B cell (primary cell): ENCODE measurements around the gene PTCD2. TPM values are rescaled to one million over a fixed set of nuclear protein-coding genes. Genes with fewer than 3 reads are reported as not detected.
A peak's percentile ranks its signal among the peaks of the same experiment; 100 is the strongest.

Experiments used
- ATAC-seq: fragments of 200-7000 bp; cut with Tn5 transposase; one replicate; pipeline ENCODE4 v1.10.0; 2021; ENCODE audit warnings: low read depth, mild to moderate bottlenecking, moderate number of reproducible peaks, moderate library complexity
- CTCF ChIA-PET: fragments of 350-600 bp; sonication (Branson Sonifier 250); formaldehyde crosslinking; loops from one replicate; lab custom pipeline; 2021; ENCODE audit warnings: antibody characterized with exemption, inconsistent platforms; lab: Charles Lee
- POLR2A ChIA-PET: fragments of 350-600 bp; sonication (Branson Sonifier 250); formaldehyde crosslinking; loops from one replicate; lab custom pipeline; 2021; ENCODE audit warnings: antibody characterized with exemption; lab: Charles Lee
- DNase-seq: peaks from one replicate; pipeline ENCODE4 v3.0.0; 2013
- H2AFZ ChIP-seq: 2 replicates; pipeline ENCODE4 v1.6.1; 2012; ENCODE audit warnings: mild to moderate bottlenecking, low read depth, low read length; ENCODE audit not compliant: insufficient read depth, poor library complexity, severe bottlenecking
- H3K27ac ChIP-seq, 2 donors: 1 replicate in 1 of 2; 2 replicates in 1 of 2; pipeline ENCODE4 v1.5.1; 2012 to 2013; ENCODE audit warnings: low read length in 2 of 2, mild to moderate bottlenecking in 2 of 2, moderate library complexity in 1 of 2
- H3K27me3 ChIP-seq, 4 experiments: fragments of 200-600 bp in 1 of 4; sonication (generic) in 1 of 4; replicated peaks in 1 of 4; 1 replicate in 2 of 4; 2 replicates in 2 of 4; pipeline versions ENCODE4 v1.6.1 to v1.7.0; 2013 to 2016; ENCODE audit warnings: low read length in 3 of 4, mild to moderate bottlenecking in 2 of 4, mixed read lengths in 1 of 4, moderate library complexity in 1 of 4; ENCODE audit not compliant: insufficient read depth in 4 of 4, control insufficient read depth in 3 of 4; ENCODE audit errors: control extremely low read depth in 1 of 4
- H3K36me3 ChIP-seq, 2 experiments: replicated peaks in 1 of 2; 1 replicate in 1 of 2; 2 replicates in 1 of 2; pipeline versions ENCODE4 v1.6.1 to v1.7.1; 2013; ENCODE audit warnings: low read length in 1 of 2; ENCODE audit not compliant: insufficient read depth in 2 of 2, control insufficient read depth in 1 of 2; ENCODE audit errors: control extremely low read depth in 1 of 2, extremely low read depth in 1 of 2
- H3K4me1 ChIP-seq, 2 donors: fragments of 200-600 bp in 1 of 2; sonication (generic) in 1 of 2; 1 replicate in 1 of 2; 2 replicates in 1 of 2; pipeline versions ENCODE4 v1.5.1 to v1.6.1; 2013 to 2017; ENCODE audit warnings: low read length in 2 of 2; ENCODE audit not compliant: control insufficient read depth in 2 of 2, insufficient read depth in 2 of 2
- H3K4me2 ChIP-seq: replicated peaks from 2 replicates; pipeline ENCODE3; 2012; ENCODE audit warnings: mild to moderate bottlenecking, low read depth, low read length; ENCODE audit not compliant: poor library complexity, severe bottlenecking
- H3K4me3 ChIP-seq, 5 experiments: fragments of 200-600 bp in 1 of 5; sonication (generic) in 1 of 5; 1 replicate in 3 of 5; 2 replicates in 2 of 5; pipeline versions ENCODE4 v1.5.1 to v1.7.0; 2011 to 2016; ENCODE audit warnings: low read length in 4 of 5, mild to moderate bottlenecking in 4 of 5, low read depth in 2 of 5, control low read depth in 1 of 5, moderate library complexity in 1 of 5; ENCODE audit not compliant: insufficient read depth in 1 of 5; ENCODE audit errors: control extremely low read depth in 1 of 5, extremely low read depth in 1 of 5
- H3K79me2 ChIP-seq: fragments of 200-600 bp; sonication (generic); one replicate; pipeline ENCODE4 v1.6.0; 2016; ENCODE audit warnings: low read length; ENCODE audit not compliant: control insufficient read depth, insufficient read depth
- H3K9ac ChIP-seq: fragments of 200-600 bp; sonication (generic); 2 replicates; pipeline ENCODE4 v1.6.1; 2017; ENCODE audit warnings: mild to moderate bottlenecking, low read length, moderate library complexity
- H3K9me3 ChIP-seq, 3 donors: one replicate each; pipeline versions ENCODE4 v1.6.1 to v1.7.1; 2013; ENCODE audit warnings: low read length in 2 of 3; ENCODE audit not compliant: control insufficient read depth in 2 of 3, insufficient read depth in 1 of 3; ENCODE audit errors: control extremely low read depth in 1 of 3
- H4K20me1 ChIP-seq: 2 replicates; pipeline ENCODE4 v1.6.0; 2012; ENCODE audit warnings: mild to moderate bottlenecking, low read length; ENCODE audit not compliant: insufficient read depth, control insufficient read depth, poor library complexity, severe bottlenecking
- H3K27ac Mint-ChIP-seq: one replicate; pipeline ENCODE4 v1.8.0; 2021; ENCODE audit warnings: mixed read lengths
- H3K27me3 Mint-ChIP-seq: one replicate; pipeline ENCODE4 v1.8.0; 2021; ENCODE audit warnings: mixed read lengths
- H3K4me1 Mint-ChIP-seq: one replicate; pipeline ENCODE4 v1.8.0; 2021; ENCODE audit warnings: mixed read lengths
- H3K4me3 Mint-ChIP-seq: one replicate; pipeline ENCODE4 v1.8.0; 2021; ENCODE audit warnings: mixed read lengths
- H3K9me3 Mint-ChIP-seq: one replicate; pipeline ENCODE4 v1.8.0; 2022; ENCODE audit warnings: mixed read lengths; ENCODE audit not compliant: insufficient read depth
- CTCF ChIP-seq: fragments of 200-600 bp; IDR thresholded peaks from one replicate; pipeline ENCODE4 v1.8.0; 2022; ENCODE audit warnings: antibody characterized with exemption, mild to moderate bottlenecking
- EZH2 ChIP-seq: IDR thresholded peaks from 2 replicates; pipeline ENCODE4 v1.6.1; 2012; ENCODE audit warnings: borderline replicate concordance, low read depth, mild to moderate bottlenecking, moderate library complexity, low read length; ENCODE audit not compliant: insufficient read depth, poor library complexity, severe bottlenecking
- WGBS: methylation state at CpG from one replicate; pipeline ENCODE4 v1.1.5; 2013; ENCODE audit warnings: missing lambda C conversion rate; ENCODE audit not compliant: insufficient coverage; 5-methylcytosine and 5-hydroxymethylcytosine counted together
- intact Hi-C: fragments of 100-400 bp; cut with micrococcal nuclease; formaldehyde crosslinking; loops from one replicate; pipeline ENCODE4 v1.10.0; 2022
- polyA plus RNA-seq: library from polyadenylated mRNA; depleted of rRNA; stranded (reverse); fragments of >200 nt; gene quantifications from 2 replicates; pipeline ENCODE4 v1.2.3, GENCODE V29; 2012
- total RNA-seq, 2 donors: library from RNA; stranded (reverse); fragments of 120-200 nt in 1 of 2; gene quantifications; 1 replicate in 1 of 2; 2 replicates in 1 of 2; pipeline versions ENCODE4 v1.2.3 to v1.2.4, GENCODE V29; 2013 to 2022

Gene PTCD2
- total and polyA plus RNA-seq, 2 donors (not counting 1 experiment from before 2014, with no cell fraction given) = 3.7 to 10.5 TPM

GRCh38 chr5:72280581-72281069 lies 39.5 kb upstream of the PTCD2 start:
- H3K4me1 Mint-ChIP-seq = peaks cover 13% of the 10 kb centered on the region
- ChIA-PET CTCF (interaction anchor here (1.0 to 1.8 kb wide), 3 partner anchors 8 to 28 kb away, joined by 3 to 7 read pairs (median 4); no protein-coding TSS in a partner anchor), POLR2A (no interaction called here)
- DNase-seq (no peak), ATAC-seq (no peak)
- H3K9me3 Mint-ChIP-seq = no peaks in the 10 kb centered on the region
- Histone ChIP-seq H3K9ac (no peak overlapping the region), H4K20me1 (no peaks in the 10 kb centered on the region), H3K79me2 (peaks cover 9% of the 10 kb centered on the region), H3K27me3 (no peaks in the 10 kb centered on the region), H2AFZ (no peak overlapping the region), H3K4me1 (peaks cover 3 to 4% of the 10 kb centered on the region in 2 donors), H3K4me2 (no peak overlapping the region), H3K9me3 (peaks cover 0 to 4% (median 2%) of the 10 kb centered on the region in 3 donors), H3K4me3 (no peak overlapping the region), H3K27ac (no peak overlapping the region), H3K36me3 (peaks cover 1 to 11% of the 10 kb centered on the region in 2 experiments)
- intact Hi-C loops = no loop called here
- WGBS = no CpG with 5 or more reads among the region's 2 CpGs
- H3K4me3 Mint-ChIP-seq = no peak overlapping the region
- H3K27me3 Mint-ChIP-seq = no peaks in the 10 kb centered on the region
- TF ChIP-seq CTCF (peak; percentile 19), EZH2 (no peak)
- no peak overlapping the region for H3K27ac Mint-ChIP-seq

GRCh38 chr5:72281430-72281763 lies 38.8 kb upstream of the PTCD2 start:
- POLR2A ChIA-PET = no interaction called here
- ATAC-seq (no peak), DNase-seq (no peak)
- H3K79me2 ChIP-seq = peaks cover 4% of the 10 kb centered on the region
- 100% methylated on average over 1 of the region's 1 CpG for WGBS
- CTCF ChIA-PET = interaction anchor here (1.3 kb wide), 1 partner anchor 9 kb away, joined by 4 read pairs; no protein-coding TSS in a partner anchor
- no peak overlapping the region for H3K4me3 Mint-ChIP-seq
- intact Hi-C loops = no loop called here
- no peaks in the 10 kb centered on the region for H3K27me3 Mint-ChIP-seq
- no peak overlapping the region for H3K9ac ChIP-seq
- peaks cover 18% of the 10 kb centered on the region for H3K4me1 Mint-ChIP-seq
- H3K4me3 ChIP-seq = no peak overlapping the region
- H3K27ac ChIP-seq = no peak overlapping the region
- H3K4me1 ChIP-seq = peaks cover 3 to 4% of the 10 kb centered on the region in 2 donors
- H3K36me3 ChIP-seq = peaks cover 1 to 11% of the 10 kb centered on the region in 2 experiments
- H3K27ac Mint-ChIP-seq = no peak overlapping the region
- H2AFZ ChIP-seq = no peak overlapping the region
- H3K9me3 Mint-ChIP-seq = no peaks in the 10 kb centered on the region
- TF ChIP-seq EZH2 (no peak), CTCF (no peak)
- peaks cover 0 to 4% (median 2%) of the 10 kb centered on the region in 3 donors for H3K9me3 ChIP-seq
- no peaks in the 10 kb centered on the region for H4K20me1 ChIP-seq
- H3K27me3 ChIP-seq = no peaks in the 10 kb centered on the region
- H3K4me2 ChIP-seq = no peak overlapping the region
